K562 (cell line): Measurements from ENCODE around the gene TMPRSS5. TPM values are rescaled to one million over a fixed set of nuclear protein-coding genes. Genes with fewer than 3 reads are reported as not detected.

Experiments used
- AFF4 ChIP-seq: sonication (generic); formaldehyde crosslinking; IDR thresholded peaks from 2 replicates; pipeline ENCODE4 v1.8.0; 2023; ENCODE audit warnings: mild to moderate bottlenecking, missing genetic modification reagents
- ARNT ChIP-seq, 2 experiments: fragments of 450-650 bp; IDR thresholded peaks; 2 replicates each; pipeline ENCODE4 v1.6.1; 2016; ENCODE audit warnings: mild to moderate bottlenecking in 1 of 2
- BACH1 ChIP-seq: fragments of 200-800 bp; sonication (Bioruptor generic); IDR thresholded peaks from 2 replicates; pipeline ENCODE4 v1.6.1; 2016; ENCODE audit warnings: missing genetic modification characterization, missing compliant biosample characterization
- CBX1 ChIP-seq: sonication (generic); IDR thresholded peaks from 2 replicates; pipeline ENCODE4 v1.6.1; 2016; ENCODE audit warnings: antibody characterized with exemption, low read depth, mild to moderate bottlenecking
- CBX2 ChIP-seq: fragments of 200-600 bp; sonication (generic); IDR thresholded peaks from one replicate; pipeline ENCODE4 v1.6.1; 2012; ENCODE audit warnings: mild to moderate bottlenecking, low read length, inconsistent platforms; ENCODE audit not compliant: insufficient read depth, poor library complexity, severe bottlenecking
- COPS2 ChIP-seq: fragments of 450-650 bp; conservative IDR thresholded peaks from 2 replicates; pipeline ENCODE4 v1.6.1; 2016; ENCODE audit warnings: mild to moderate bottlenecking, moderate library complexity
- KLF13 ChIP-seq: fragments of 450-650 bp; IDR thresholded peaks from 2 replicates; pipeline ENCODE4 v1.6.1; 2016; ENCODE audit warnings: missing genetic modification characterization, low read depth, mild to moderate bottlenecking, missing compliant biosample characterization, moderate library complexity, borderline replicate concordance
- MBD2 ChIP-seq: sonication (generic); IDR thresholded peaks from 2 replicates; pipeline ENCODE4 v1.6.1; 2016; ENCODE audit warnings: low read depth, borderline replicate concordance
- NCOR1 ChIP-seq: fragments of 450-650 bp; IDR thresholded peaks from 2 replicates; pipeline ENCODE4 v1.6.1; 2016; ENCODE audit warnings: mild to moderate bottlenecking, moderate library complexity
- NFIC ChIP-seq: fragments of 450-650 bp; IDR thresholded peaks from 2 replicates; pipeline ENCODE4 v1.6.1; 2017; ENCODE audit warnings: mild to moderate bottlenecking, inconsistent platforms
- OTX1 ChIP-seq: fragments of 450-650 bp; formaldehyde crosslinking; IDR thresholded peaks from 2 replicates; pipeline ENCODE4 v1.4.0; 2022; ENCODE audit warnings: mild to moderate bottlenecking
- SMARCE1 ChIP-seq: fragments of 450-650 bp; IDR thresholded peaks from 2 replicates; pipeline ENCODE4 v1.7.1; 2016; ENCODE audit warnings: mild to moderate bottlenecking
- U2AF1 ChIP-seq: fragments of 200-400 bp; formaldehyde crosslinking; optimal IDR thresholded peaks from 2 replicates; pipeline ENCODE3; 2017; ENCODE audit warnings: mild to moderate bottlenecking, low read depth, low read length, moderate library complexity
- WHSC1 ChIP-seq: IDR thresholded peaks from one replicate; pipeline ENCODE4 v1.6.1; 2012; ENCODE audit warnings: low read length, control low read depth, inconsistent platforms
- ZNF121 ChIP-seq: sonication (generic); formaldehyde crosslinking; conservative IDR thresholded peaks from 2 replicates; pipeline ENCODE4 v1.8.0; 2022; ENCODE audit warnings: missing genetic modification reagents
- ZNF174 ChIP-seq: fragments of 250-450 bp; sonication (Bioruptor Pico); IDR thresholded peaks from 2 replicates; pipeline ENCODE4 v1.4.0; 2020; ENCODE audit warnings: mild to moderate bottlenecking
- ZNF24 ChIP-seq: fragments of 450-650 bp; IDR thresholded peaks from 2 replicates; pipeline ENCODE4 v1.6.1; 2016
- polyA plus RNA-seq, 8 experiments: library from polyadenylated mRNA; depleted of rRNA in 4 of 8; stranded (reverse) in 5 of 8; unstranded in 3 of 8; fragments of >200 nt; fragmentation: Nextera tagmentation in 2 of 8; fragmentation: Illumina TruSeq in 1 of 8; extraction: Ambion mirVana in 2 of 8; extraction: Trizol in 1 of 8; gene quantifications; 2 replicates each; pipeline versions ENCODE4 v1.2.1 to v1.2.3, GENCODE V29; 2011 to 2014; ENCODE audit warnings: inconsistent platforms in 1 of 8, missing spikeins in 1 of 8
- total RNA-seq, 7 experiments: library from RNA; depleted of rRNA in 6 of 7; stranded (reverse); fragments of >200 nt in 6 of 7; fragmentation: Illumina TruSeq in 2 of 7; extraction: Trizol in 2 of 7; gene quantifications; 2 replicates each; pipeline versions ENCODE4 v1.2.1 to v1.2.3, GENCODE V29; 2011 to 2021; ENCODE audit warnings: low replicate concordance in 1 of 7
- TF ChIP-seq, protein P1 (sequence below): fragments of 450-650 bp; IDR thresholded peaks from 2 replicates; pipeline ENCODE4 v1.6.1; 2017; ENCODE audit warnings: antibody characterized with exemption, mild to moderate bottlenecking
- TF ChIP-seq, protein P2 (sequence below): fragments of 200-800 bp; sonication (Bioruptor generic); IDR thresholded peaks from 2 replicates; pipeline ENCODE4 v1.6.1; 2017; ENCODE audit warnings: missing genetic modification characterization, missing compliant biosample characterization

TMPRSS5 gene
- total and polyA plus RNA-seq, 9 of the 15 experiments (the other 6 are each of a cell fraction or from before 2014, with no cell fraction given), result 0.07 to 0.49 (median 0.17) TPM; not detected in 1

DNA sequence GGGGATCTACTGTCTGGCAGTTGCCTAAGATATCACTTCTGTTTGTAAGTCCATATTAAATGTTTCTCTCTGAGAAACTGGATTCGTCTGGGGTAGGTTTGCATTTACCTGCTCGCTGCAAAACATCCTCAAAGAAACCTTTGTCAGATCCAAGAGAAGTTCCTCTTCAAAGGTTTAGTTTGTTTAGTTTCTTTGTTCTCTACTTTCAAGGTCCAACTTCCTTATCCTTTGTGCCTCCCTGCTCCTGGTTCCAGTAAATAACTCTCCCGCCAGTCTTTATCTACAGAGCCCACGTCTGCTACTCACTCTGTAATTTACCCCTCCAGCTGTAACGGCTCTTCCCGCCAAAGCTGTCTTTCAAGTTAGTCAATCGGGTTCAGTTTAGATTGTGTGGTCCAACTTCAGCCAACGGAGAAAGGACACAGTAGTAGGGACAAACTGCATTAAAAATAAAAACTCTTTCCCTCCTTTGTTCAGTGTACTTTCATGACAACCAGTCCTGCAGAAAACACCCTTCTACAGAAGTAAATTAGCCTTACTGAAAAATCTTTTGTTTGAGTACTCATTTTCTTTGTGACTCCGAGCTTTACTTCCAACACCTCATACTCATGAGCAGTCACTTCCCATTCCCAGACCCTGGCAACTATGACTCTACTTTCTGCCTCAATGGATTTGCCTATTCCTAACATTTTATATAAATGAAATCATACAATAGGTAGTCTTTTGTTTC is 41.0 kb downstream of the TMPRSS5 start (continued):
- peak; percentile 59; the same call in 1 of the 2 replicates for TF ChIP-seq AFF4 (CRISPR knock-in tag)
- peak; percentile 64 for TF ChIP-seq MBD2
- TF ChIP-seq KLF13 (tag), result no peak; the same call in 1 of the 2 replicates
- peak; percentile 83 for TF ChIP-seq SMARCE1
- TF ChIP-seq, protein P1, sequence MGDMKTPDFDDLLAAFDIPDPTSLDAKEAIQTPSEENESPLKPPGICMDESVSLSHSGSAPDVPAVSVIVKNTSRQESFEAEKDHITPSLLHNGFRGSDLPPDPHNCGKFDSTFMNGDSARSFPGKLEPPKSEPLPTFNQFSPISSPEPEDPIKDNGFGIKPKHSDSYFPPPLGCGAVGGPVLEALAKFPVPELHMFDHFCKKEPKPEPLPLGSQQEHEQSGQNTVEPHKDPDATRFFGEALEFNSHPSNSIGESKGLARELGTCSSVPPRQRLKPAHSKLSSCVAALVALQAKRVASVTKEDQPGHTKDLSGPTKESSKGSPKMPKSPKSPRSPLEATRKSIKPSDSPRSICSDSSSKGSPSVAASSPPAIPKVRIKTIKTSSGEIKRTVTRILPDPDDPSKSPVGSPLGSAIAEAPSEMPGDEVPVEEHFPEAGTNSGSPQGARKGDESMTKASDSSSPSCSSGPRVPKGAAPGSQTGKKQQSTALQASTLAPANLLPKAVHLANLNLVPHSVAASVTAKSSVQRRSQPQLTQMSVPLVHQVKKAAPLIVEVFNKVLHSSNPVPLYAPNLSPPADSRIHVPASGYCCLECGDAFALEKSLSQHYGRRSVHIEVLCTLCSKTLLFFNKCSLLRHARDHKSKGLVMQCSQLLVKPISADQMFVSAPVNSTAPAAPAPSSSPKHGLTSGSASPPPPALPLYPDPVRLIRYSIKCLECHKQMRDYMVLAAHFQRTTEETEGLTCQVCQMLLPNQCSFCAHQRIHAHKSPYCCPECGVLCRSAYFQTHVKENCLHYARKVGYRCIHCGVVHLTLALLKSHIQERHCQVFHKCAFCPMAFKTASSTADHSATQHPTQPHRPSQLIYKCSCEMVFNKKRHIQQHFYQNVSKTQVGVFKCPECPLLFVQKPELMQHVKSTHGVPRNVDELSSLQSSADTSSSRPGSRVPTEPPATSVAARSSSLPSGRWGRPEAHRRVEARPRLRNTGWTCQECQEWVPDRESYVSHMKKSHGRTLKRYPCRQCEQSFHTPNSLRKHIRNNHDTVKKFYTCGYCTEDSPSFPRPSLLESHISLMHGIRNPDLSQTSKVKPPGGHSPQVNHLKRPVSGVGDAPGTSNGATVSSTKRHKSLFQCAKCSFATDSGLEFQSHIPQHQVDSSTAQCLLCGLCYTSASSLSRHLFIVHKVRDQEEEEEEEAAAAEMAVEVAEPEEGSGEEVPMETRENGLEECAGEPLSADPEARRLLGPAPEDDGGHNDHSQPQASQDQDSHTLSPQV, result peak; percentile 89
- no peak for TF ChIP-seq COPS2
- peak; percentile 31; the same call in 1 of the 2 replicates for TF ChIP-seq ZNF121 (CRISPR knock-in tag)
- no peak for TF ChIP-seq WHSC1
- TF ChIP-seq U2AF1, result no peak
- TF ChIP-seq BACH1 (tag), result 0 out of 2 replicates have a peak, but pooled peaks have one; percentile 45
- TF ChIP-seq ZNF174, result no peak
- TF ChIP-seq OTX1, result 0 out of 2 replicates have a peak, but pooled peaks have one; percentile 38
- TF ChIP-seq NCOR1, result peak; percentile 92
- TF ChIP-seq CBX1, result 0 out of 2 replicates have a peak, but pooled peaks have one; percentile 67
- TF ChIP-seq NFIC, result peak; percentile 79
- peak in 1 of 2 experiments; percentile 89; a peak in 3 of 4 replicates for TF ChIP-seq ARNT (IDR thresholded peaks at IDR 0.05)
- TF ChIP-seq, protein P2, sequence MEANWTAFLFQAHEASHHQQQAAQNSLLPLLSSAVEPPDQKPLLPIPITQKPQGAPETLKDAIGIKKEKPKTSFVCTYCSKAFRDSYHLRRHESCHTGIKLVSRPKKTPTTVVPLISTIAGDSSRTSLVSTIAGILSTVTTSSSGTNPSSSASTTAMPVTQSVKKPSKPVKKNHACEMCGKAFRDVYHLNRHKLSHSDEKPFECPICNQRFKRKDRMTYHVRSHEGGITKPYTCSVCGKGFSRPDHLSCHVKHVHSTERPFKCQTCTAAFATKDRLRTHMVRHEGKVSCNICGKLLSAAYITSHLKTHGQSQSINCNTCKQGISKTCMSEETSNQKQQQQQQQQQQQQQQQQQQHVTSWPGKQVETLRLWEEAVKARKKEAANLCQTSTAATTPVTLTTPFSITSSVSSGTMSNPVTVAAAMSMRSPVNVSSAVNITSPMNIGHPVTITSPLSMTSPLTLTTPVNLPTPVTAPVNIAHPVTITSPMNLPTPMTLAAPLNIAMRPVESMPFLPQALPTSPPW (CRISPR knock-in tag), result 0 out of 2 replicates have a peak, but pooled peaks have one; percentile 23
- no peak for TF ChIP-seq CBX2
- TF ChIP-seq ZNF24, result peak; percentile 65
